ENCODE results near the gene KRAS.

DNA sequence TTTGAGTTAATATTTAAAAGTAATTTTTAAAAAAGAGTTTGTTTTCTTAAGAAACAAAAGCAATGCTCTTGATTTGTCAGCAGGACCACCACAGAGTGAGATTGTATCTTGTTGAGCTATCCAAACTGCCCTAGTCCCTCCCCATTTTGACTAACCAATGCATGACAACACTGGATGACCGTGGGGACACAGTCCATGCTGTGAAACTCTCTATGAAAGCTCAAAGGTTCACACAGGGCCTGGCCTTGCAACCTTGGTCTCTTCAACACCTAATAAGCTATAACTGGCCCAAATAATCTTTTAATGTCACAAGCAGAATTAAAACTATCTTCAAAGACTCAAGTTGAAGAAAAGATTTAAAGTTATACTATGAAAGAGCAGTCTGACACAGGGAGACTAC is 42.2 kb downstream of the KRAS start:
- TF ChIP-seq POLR2A (IDR thresholded peaks at IDR 0.05; ENCODE audit: low read depth, low read length) (no peak), EZH2 (IDR thresholded peaks at IDR 0.05; ENCODE audit: borderline replicate concordance, low read depth, low read length, severe bottlenecking) (no peak), GATA2 (IDR thresholded peaks at IDR 0.05; ENCODE audit: insufficient read depth, insufficient read length, low read depth, low read length) (no peak)
